HEK293 (cell line): ENCODE measurements around the gene LEF1.

Source experiments
- CTCF ChIA-PET: fragments of 350-600 bp; formaldehyde crosslinking; extraction: SDS; loops from one replicate; lab custom pipeline; 2021; ENCODE audit warnings: antibody characterized with exemption; lab: Yijun Ruan, JAX
- POLR2A ChIA-PET: fragments of 300-600 bp; formaldehyde crosslinking; extraction: SDS; loops from one replicate; lab custom pipeline; 2020; ENCODE audit warnings: antibody characterized with exemption, inconsistent platforms; lab: Yijun Ruan, JAX
- H3K27ac ChIP-seq: fragments of 200-500 bp; sonication (Bioruptor generic); 2 replicates; pipeline ENCODE4 v1.5.1; 2014; ENCODE audit warnings: low read depth, low read length, control low read depth, inconsistent platforms; ENCODE audit errors: extremely low read depth
- H3K36me3 ChIP-seq, 2 experiments: fragments of 200-500 bp in 1 of 2; sonication (Bioruptor generic) in 1 of 2; 1 replicate in 1 of 2; 2 replicates in 1 of 2; pipeline ENCODE4 v1.5.1; 2014 to 2017; ENCODE audit warnings: inconsistent platforms in 2 of 2, low read length in 2 of 2; ENCODE audit not compliant: control insufficient read depth in 2 of 2, insufficient read depth in 1 of 2
- H3K4me1 ChIP-seq: fragments of 200-500 bp; sonication (Bioruptor generic); 2 replicates; pipeline ENCODE4 v1.5.1; 2014; ENCODE audit warnings: mild to moderate bottlenecking, low read length, inconsistent platforms; ENCODE audit not compliant: control insufficient read depth, insufficient read depth
- H3K4me3 ChIP-seq: 2 replicates; pipeline ENCODE4 v1.5.1; 2011; ENCODE audit warnings: low read depth, mild to moderate bottlenecking, control low read depth, low read length, moderate library complexity
- H3K9me3 ChIP-seq: fragments of 200-500 bp; sonication (Bioruptor generic); 2 replicates; pipeline ENCODE4 v1.5.1; 2014; ENCODE audit warnings: low read depth, low read length, inconsistent platforms; ENCODE audit not compliant: control insufficient read depth, insufficient read depth
- HOXA7 ChIP-seq: sonication (generic); formaldehyde crosslinking; IDR thresholded peaks from 2 replicates; pipeline ENCODE4 v1.8.1; 2022; ENCODE audit warnings: missing genetic modification reagents, borderline replicate concordance
- HOXC10 ChIP-seq: sonication (generic); formaldehyde crosslinking; IDR thresholded peaks from 2 replicates; pipeline ENCODE4 v1.8.1; 2023; ENCODE audit warnings: mild to moderate bottlenecking, missing genetic modification reagents
- KLF7 ChIP-seq: fragments of 450-650 bp; formaldehyde crosslinking; IDR thresholded peaks from 2 replicates; pipeline ENCODE4 v1.5.1; 2016; ENCODE audit warnings: missing biosample characterization, missing genetic modification characterization, borderline replicate concordance
- PRDM1 ChIP-seq: fragments of 450-650 bp; formaldehyde crosslinking; IDR thresholded peaks from 2 replicates; pipeline ENCODE4; 2016; ENCODE audit warnings: missing biosample characterization, missing genetic modification characterization
- TCF7L2 ChIP-seq: IDR thresholded peaks from 2 replicates; pipeline ENCODE4 v1.6.1; 2011; ENCODE audit warnings: low read depth, mild to moderate bottlenecking, inconsistent platforms, low read length, moderate library complexity, borderline replicate concordance
- ZFP41 ChIP-seq: fragments of 450-650 bp; formaldehyde crosslinking; IDR thresholded peaks from 2 replicates; pipeline ENCODE4 v1.5.1; 2016; ENCODE audit warnings: missing biosample characterization, missing genetic modification characterization, borderline replicate concordance
- ZNF19 ChIP-seq: fragments of 450-650 bp; formaldehyde crosslinking; IDR thresholded peaks from 2 replicates; pipeline ENCODE4; 2016; ENCODE audit warnings: missing biosample characterization, missing genetic modification characterization, low read depth
- ZNF248 ChIP-seq: fragments of 450-650 bp; formaldehyde crosslinking; IDR thresholded peaks from 2 replicates; pipeline ENCODE4 v1.5.1; 2017; ENCODE audit warnings: missing biosample characterization, missing genetic modification characterization
- ZNF518A ChIP-seq: fragments of 450-650 bp; formaldehyde crosslinking; conservative IDR thresholded peaks from 2 replicates; pipeline ENCODE4 v1.5.1; 2016; ENCODE audit warnings: low read depth, missing biosample characterization, missing genetic modification characterization
- ZNF521 ChIP-seq: fragments of 450-650 bp; formaldehyde crosslinking; IDR thresholded peaks from 2 replicates; pipeline ENCODE4 v1.5.1; 2017; ENCODE audit warnings: missing biosample characterization, mild to moderate bottlenecking, missing genetic modification characterization
- ZNF660 ChIP-seq: fragments of 450-650 bp; IDR thresholded peaks from 2 replicates; pipeline ENCODE4 v1.5.1; 2018; ENCODE audit warnings: missing biosample characterization, mild to moderate bottlenecking, missing genetic modification characterization
- ZNF747 ChIP-seq: fragments of 450-650 bp; formaldehyde crosslinking; IDR thresholded peaks from 2 replicates; pipeline ENCODE4 v1.5.1; 2016; ENCODE audit warnings: missing biosample characterization, missing genetic modification characterization
- ZNF777 ChIP-seq: fragments of 450-650 bp; formaldehyde crosslinking; IDR thresholded peaks from 2 replicates; pipeline ENCODE4 v1.5.1; 2017; ENCODE audit warnings: missing biosample characterization, missing genetic modification characterization, borderline replicate concordance
- ZNF830 ChIP-seq: fragments of 450-650 bp; IDR thresholded peaks from 2 replicates; pipeline ENCODE4 v1.5.0; 2018; ENCODE audit warnings: missing biosample characterization, missing genetic modification characterization, low read depth, mild to moderate bottlenecking, moderate library complexity
- TF ChIP-seq, protein P1 (sequence below): fragments of 450-650 bp; formaldehyde crosslinking; IDR thresholded peaks from 2 replicates; pipeline ENCODE4 v1.5.0; 2017; ENCODE audit warnings: missing biosample characterization, missing genetic modification characterization, borderline replicate concordance

The LEF1 gene

GRCh38 chr4:108043526-108043925 is 125.2 kb downstream of the LEF1 start:
- TF ChIP-seq ZFP41 (tag by site-specific recombination) (no peak), ZNF830 (tag by site-specific recombination) (no peak), KLF7 (tag by site-specific recombination) (no peak), TCF7L2 (no peak), ZNF660 (tag by site-specific recombination) (no peak), ZNF747 (tag by site-specific recombination) (no peak), ZNF777 (tag by site-specific recombination) (no peak)
- TF ChIP-seq, protein P1, sequence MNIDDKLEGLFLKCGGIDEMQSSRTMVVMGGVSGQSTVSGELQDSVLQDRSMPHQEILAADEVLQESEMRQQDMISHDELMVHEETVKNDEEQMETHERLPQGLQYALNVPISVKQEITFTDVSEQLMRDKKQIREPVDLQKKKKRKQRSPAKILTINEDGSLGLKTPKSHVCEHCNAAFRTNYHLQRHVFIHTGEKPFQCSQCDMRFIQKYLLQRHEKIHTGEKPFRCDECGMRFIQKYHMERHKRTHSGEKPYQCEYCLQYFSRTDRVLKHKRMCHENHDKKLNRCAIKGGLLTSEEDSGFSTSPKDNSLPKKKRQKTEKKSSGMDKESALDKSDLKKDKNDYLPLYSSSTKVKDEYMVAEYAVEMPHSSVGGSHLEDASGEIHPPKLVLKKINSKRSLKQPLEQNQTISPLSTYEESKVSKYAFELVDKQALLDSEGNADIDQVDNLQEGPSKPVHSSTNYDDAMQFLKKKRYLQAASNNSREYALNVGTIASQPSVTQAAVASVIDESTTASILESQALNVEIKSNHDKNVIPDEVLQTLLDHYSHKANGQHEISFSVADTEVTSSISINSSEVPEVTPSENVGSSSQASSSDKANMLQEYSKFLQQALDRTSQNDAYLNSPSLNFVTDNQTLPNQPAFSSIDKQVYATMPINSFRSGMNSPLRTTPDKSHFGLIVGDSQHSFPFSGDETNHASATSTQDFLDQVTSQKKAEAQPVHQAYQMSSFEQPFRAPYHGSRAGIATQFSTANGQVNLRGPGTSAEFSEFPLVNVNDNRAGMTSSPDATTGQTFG (tag by site-specific recombination): no peak
- H3K36me3 ChIP-seq: peaks cover 0 to 10% of the 10 kb centered on the region in 2 experiments; a peak in 1 of 3 replicates
- H3K4me1 ChIP-seq: no peaks in the 10 kb centered on the region
- no peak overlapping the region for H3K27ac ChIP-seq
- CTCF ChIA-PET: interaction anchor here (1.2 kb wide), 1 partner anchor 17 kb away, joined by 3 read pairs; no protein-coding TSS in a partner anchor
- H3K9me3 ChIP-seq: no peaks in the 10 kb centered on the region
- POLR2A ChIA-PET: no interaction called here
- no peak overlapping the region for H3K4me3 ChIP-seq

DNA sequence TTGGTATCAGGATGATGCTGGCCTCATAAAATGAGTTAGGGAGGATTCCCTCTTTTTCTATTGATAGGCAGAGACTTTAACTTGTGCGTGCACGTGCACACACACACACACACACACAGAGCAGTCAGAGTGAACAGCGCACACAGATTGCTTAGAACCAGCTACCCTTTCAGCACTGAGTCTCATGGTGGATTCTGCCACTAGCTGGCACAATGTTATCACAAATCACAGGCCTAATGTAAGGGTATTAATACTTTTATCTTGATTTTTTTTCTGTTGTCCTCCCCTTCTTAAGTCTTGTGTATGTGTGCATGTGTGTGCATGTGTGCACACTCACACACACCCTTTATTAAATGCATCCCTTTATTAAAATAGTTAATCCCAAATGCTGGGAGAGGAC is 125.8 kb downstream of the LEF1 start:
- no peaks in the 10 kb centered on the region for H3K9me3 ChIP-seq
- H3K4me1 ChIP-seq: no peaks in the 10 kb centered on the region
- H3K4me3 ChIP-seq: no peak overlapping the region
- no peak overlapping the region for H3K27ac ChIP-seq
- POLR2A ChIA-PET: no interaction called here
- peaks cover 0 to 5% of the 10 kb centered on the region in 2 experiments; a peak in 1 of 3 replicates for H3K36me3 ChIP-seq
- TF ChIP-seq ZNF248 (tag by site-specific recombination) (no peak), ZNF521 (tag by site-specific recombination) (no peak), PRDM1 (tag by site-specific recombination) (no peak), HOXC10 (CRISPR knock-in tag) (no peak), ZNF19 (tag by site-specific recombination) (no peak)
- CTCF ChIA-PET: interaction anchor here (1.2 kb wide), 1 partner anchor 17 kb away, joined by 3 read pairs; no protein-coding TSS in a partner anchor

DNA sequence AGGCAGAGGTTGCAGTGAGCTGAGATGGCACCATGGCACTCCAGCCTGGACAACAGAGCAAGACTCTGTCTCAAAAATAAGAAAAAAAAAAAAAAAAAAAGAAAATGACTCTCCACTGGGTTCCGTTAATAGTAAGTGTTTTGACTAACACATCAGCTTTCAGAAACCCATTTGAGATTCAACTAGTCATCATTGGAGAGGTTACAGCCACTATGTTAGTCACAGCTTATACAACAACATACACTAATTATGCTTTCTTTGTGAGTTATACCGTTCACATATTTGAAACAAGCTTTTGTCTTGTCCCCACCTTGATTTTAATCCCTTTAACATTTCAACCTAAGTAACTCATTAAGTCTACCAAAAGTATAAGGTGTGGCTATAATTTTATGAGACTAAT is 130.8 kb downstream of the LEF1 start:
- Histone ChIP-seq H3K9me3 (no peaks in the 10 kb centered on the region), H3K4me1 (no peaks in the 10 kb centered on the region), H3K4me3 (no peak overlapping the region), H3K27ac (no peak overlapping the region), H3K36me3 (peaks cover 0 to 30% of the 10 kb centered on the region in 2 experiments; a peak in 2 of 3 replicates)
- CTCF ChIA-PET: no interaction called here
- POLR2A ChIA-PET: no interaction called here
- TF ChIP-seq HOXA7: no peak
- no peak for TF ChIP-seq ZNF518A (tag by site-specific recombination)
